Stimulated activated CD8-positive, alpha-beta memory T cell treated with anti-CD3 and anti-CD28 coated beads, Interleukin-12 subunit alpha, Interleukin-12 subunit beta, amount 100 ng/mL, for 4 hours (primary cell): ENCODE data around the gene HARS2.
"Not testable (repeated sequence)": the region's sequence is repeated elsewhere in the genome, so short reads cannot be mapped to it uniquely, and the experiment has no call there.

Source experiments
- DNase-seq: peaks from one replicate; pipeline ENCODE4 v3.0.0-alpha.2; 2020; ENCODE audit warnings: low read depth

HARS2 gene

DNA sequence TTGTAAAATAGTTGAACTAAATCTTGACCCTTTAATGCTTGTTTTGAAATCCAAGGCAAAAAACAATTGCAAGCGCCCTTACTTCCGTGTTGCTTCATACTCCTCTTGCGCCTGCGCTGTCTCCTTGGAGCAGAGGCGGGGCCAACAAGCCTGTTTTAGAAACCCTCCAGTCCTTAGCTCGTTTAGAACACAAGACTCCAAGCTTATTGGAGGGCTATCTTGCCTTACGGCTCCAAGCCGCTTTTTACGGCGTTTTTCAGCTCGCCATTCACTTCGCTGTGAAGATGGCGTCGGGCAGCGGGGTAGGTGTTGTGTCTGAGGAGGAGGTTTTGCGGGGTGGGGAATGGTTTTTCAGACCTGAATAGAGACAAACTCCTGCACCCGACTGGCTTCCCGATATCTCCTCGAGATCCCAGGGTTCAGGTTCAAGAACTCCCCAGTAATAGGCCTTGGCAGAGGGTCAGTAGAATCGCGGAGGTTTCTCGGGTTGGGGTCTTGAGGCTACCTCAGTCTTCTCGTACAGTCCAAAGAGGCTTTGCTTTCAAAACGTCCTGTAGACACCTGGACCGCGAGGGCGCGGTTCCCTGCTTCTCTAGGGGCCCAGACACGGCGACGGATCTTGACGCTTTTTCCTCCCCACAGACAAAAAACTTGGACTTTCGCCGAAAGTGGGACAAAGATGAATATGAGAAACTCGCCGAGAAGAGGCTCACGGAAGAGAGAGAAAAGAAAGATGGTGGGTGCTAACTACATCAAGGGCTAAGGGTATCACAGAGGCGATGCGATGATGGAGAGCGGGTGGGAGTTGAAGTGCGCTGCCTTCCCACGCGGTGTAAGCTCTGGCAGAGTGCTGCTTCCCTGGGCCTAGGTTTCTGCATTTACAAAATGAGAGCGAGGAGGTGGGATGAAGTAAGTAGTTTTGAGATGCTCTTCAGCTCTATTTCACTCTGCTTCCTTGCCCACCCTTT lies 9.2 kb downstream of the HARS2 start, which contains the start of gene ZMAT2:
Gene ZMAT2 (plus strand): TSS at position 271 of the 968 bp plus-strand sequence. CDS start 14 bp downstream, at position 285.
- peak; percentile 80 for DNase-seq

DNA sequence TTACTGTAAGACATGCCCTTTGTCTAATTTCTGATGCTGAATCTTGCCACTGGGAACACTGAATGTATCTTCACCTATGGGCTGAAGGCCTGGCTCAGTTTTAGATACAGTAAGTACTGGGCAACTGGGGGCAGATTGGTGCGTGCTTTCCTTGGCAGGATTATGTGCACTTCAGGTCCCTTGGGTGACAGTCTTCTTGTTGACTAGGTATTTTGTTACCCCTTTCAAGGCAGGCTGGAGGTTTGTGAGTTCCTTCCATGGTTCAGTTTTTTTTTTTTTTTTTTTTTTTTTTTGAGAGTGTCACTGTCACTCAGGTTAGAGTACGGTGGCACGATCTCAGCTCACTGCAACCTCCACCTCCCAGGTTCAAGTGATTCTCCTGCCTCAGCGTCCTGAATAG lies 16.6 kb downstream of the HARS2 start:
- no peak for DNase-seq

DNA sequence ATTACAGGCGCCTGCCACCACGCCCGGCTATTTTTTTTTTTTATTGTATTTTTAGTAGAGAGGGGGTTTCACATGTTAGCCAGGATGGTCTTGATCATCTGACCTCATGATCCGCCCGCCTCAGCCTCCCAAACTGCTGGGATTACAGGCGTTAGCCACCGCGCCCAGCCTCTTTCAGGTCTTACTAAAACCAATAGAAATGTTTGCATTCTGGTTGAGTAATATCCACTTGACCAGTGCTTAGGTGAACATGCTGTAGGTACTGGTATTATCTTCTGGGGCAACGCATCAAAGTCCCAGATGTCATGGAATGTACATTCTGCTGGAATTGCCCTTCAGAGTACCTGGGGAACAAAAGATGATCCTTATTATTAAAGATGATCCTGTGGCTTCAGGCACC lies 17.5 kb downstream of the HARS2 start:
- not testable (repeated sequence) for DNase-seq

GRCh38 chr5:140710899-140711552 lies 19.8 kb downstream of the HARS2 start:
- peak; percentile 74 for DNase-seq

DNA sequence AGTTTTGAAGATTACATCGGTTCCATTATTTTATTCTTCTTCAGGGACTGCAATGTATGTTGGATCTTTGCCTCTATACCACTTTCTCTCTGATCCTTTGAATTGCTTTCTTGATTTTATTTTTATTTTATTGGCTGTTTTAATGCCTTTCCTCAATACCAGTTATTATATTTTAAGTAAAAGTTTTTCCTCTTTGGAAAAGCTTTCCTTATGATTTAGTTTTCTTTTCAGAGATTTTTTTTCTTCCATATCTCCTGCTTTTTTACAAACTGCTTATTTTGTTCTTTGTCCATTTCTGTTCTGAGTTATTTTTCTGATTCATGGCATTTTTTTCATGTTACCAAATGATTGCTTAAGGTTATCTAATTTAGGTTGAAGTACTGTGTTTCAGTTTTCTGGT lies 20.5 kb downstream of the HARS2 start:
- DNase-seq = no peak

DNA sequence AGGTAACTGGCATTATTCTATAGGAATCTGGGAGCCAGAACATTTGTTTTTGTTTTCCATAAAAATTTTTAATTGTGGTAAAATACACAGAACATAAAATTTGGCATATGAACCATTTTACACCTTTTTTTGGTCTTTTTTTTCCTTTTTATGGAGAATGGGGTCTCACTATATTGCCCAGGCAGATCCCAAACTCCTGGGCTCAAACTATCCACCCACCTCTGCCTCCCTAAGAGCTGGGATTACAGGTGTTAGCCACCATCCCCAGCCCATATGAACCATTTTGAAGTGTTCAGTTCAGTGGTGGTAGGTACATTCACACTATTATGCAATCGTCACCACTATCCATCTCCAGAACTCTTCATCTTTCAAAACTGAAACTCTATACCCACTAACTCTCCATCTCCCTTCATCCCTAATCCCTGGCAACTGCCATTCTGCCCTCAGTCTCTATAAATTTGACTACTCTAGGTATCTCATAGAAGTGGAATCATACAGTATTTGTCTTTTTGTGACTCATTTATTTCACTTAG lies 22.4 kb downstream of the HARS2 start:
- no peak for DNase-seq

GRCh38 chr5:140716238-140716637 lies 25.0 kb downstream of the HARS2 start:
- DNase-seq = not testable (repeated sequence)

DNA sequence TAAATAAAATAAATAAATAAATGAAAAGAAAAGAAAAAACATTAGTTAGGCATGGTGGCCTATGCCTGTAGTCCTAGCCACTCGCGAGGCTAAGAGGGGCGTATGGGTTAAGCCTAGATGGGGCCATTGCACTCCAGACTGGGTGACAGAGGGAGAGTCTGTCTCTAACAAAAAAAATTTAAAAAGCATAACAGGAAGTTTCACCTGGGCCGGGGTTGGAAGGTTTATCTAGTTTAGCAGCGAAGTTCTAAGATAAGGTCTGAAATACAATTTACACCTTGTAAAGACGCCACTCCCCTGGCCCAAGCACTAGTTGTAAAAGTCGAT lies 27.0 kb downstream of the HARS2 start:
- DNase-seq = no peak

DNA sequence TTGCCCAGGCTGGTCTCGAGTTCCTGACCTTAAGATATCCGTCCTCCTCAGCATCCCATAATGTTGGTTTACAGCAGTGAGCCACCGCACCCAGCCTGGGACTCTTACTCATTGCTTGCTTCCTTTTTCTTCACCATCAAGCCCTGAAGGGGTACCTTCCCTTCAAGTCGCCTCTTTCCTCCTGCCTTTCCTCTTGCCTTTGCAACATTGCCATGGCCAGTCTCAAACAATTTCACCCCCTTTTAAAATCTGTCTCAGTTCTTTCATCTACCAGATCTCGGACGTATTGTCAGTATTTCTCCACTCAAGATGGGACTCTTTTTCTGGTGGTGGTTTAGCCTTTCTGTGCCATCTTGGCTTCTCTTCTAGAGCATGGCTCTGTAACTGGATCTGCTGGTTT lies 29.5 kb downstream of the HARS2 start:
- not testable (repeated sequence) for DNase-seq

GRCh38 chr5:140721395-140721794 lies 30.1 kb downstream of the HARS2 start:
- not testable (repeated sequence) for DNase-seq

DNA sequence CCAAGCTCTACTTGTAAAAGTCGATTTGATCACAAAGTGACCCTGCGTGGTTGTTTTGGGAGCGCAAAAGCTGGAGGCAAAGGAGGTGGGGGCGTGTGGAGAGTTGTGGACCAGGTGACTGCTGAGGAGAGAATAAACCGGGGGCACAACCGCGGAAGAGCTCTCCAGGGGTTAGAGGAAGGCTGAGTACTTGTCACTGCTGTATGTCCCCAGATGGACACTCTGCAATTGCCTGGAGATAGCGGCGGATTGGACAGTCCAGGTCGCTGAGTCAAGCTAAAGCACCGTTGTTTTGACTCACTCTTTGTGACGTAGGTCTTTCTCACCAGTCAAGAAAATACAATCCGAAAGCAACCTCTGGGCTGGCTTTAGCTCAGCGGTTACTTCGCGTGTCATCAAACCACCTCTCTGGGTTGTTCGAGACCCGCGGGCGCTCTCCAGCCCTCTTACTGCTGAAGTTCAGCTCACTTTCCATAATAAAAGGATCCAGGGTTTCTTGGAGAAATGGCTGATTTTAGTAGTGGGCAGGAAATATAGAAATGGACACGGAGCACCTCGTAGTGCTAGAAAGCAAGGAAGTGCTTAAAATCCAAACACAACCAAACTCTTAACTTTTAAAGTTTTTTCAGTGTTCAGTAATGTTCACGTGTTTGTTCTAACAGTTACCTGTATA lies 34.7 kb downstream of the HARS2 start:
- DNase-seq = peak; percentile 39

- no peak for DNase-seq
These were observed 41.8 kb downstream of the HARS2 start for GRCh38 chr5:140733098-140733497.

DNA sequence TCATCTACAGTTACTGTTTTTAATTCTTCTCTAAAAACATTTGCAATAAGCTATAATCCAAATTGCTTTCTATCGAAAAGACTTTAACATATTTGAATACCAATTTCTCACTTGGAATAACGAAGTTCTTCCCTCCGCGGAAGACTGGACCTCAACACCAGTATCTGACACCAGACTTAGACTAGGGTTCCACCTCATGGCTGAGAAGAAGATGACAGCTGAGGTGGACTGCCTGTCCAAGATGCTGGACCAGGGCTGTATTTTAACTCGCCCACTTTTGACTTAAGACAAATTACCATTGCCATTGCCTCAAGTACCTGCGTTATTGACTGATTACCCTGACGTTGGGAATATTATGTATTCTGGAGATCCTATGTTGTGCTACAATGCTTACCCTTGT lies 43.1 kb downstream of the HARS2 start:
- DNase-seq = no peak

- DNase-seq = no peak
These were observed 46.2 kb downstream of the HARS2 start for GRCh38 chr5:140737486-140737885.

GRCh38 chr5:140741967-140742366 lies 50.7 kb downstream of the HARS2 start:
- DNase-seq = no peak
